ENCODE measurements around the gene UAP1L1.

UAP1L1 gene

DNA sequence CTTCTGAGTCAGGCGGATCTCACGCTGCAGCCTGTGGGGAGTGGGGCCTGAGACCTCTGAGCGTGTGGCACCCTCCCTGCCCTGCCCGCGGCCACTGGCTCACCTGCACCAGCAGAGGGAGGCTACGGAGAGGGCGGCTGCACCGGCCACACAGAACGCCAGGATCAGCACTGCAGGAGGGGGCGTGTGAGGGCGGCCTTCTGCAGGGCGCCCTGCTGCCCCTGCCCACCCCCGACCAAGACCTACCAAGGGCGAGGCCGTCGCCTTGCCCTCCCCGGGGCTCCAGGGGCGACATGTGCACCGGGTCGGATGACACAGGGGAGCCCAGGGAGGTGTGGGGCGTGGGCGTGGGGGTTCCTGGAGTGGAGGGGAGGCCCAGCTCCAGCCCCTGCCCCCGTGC lies 36.7 kb upstream of the UAP1L1 start:
- in situ Hi-C loops (cut with MboI; ENCODE audit: low sequenced_read_pairs), result loop anchor here (25.0 kb wide), 1 partner anchor 253 kb away; the partner anchor contains the start of genes CCDC183 and TMEM141

- in situ Hi-C loops (cut with MboI; ENCODE audit: low sequenced_read_pairs), result loop anchor here (25.0 kb wide), 1 partner anchor 254 kb away; the partner anchor contains the start of genes CCDC183 and TMEM141
Observed at GRCh38 chr9:137041124-137041523, 36.2 kb upstream of the UAP1L1 start.

DNA sequence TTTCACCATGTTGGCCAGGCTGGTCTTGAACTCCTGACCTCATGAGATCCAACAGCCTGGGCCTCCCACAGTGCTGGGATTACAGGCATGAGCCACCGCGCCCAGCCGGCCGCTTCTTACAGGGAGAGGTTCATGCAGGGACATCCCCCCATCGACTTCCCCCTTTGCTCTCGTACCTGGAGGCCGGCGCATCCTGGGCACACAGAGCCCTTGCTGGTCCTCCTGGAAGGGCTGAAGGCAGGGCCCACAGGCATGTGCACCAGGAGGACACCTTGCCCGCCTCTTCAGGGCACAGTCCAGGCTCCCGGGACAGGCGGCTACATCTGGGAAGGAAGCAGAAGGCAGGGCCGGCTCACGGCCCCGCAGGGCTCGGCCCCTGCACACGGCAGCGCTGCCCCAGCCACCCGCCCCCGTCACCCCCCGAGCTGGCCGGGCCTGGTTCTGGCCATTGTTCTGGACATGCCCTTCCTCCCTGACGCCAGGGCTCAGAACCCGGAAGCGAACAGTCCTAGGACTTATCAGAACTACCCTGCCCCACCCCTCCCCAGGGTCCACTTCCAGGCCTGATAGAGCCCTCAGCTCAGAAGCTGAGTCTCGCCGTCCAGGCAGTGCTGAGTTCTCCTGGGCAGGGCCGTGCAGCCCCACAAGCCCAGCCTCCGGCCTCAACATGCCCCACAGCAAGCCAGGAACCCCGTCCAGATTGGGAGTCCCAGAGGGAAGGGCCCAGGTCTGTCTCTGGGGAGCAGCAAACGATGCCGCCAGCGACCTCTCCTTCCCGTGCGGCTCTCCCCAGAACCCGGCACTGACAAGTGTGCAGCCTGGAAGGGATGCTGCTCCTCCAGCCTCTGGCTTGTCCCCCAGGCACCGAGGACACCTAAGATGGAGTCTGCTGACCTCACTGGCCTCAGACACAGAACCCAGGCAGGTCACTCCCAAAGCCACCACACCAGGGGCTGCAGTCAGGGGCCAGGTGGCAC lies 34.3 kb upstream of the UAP1L1 start:
- in situ Hi-C loops (cut with MboI; ENCODE audit: low sequenced_read_pairs), result loop anchor here (25.0 kb wide), 1 partner anchor 256 kb away; the partner anchor contains the start of genes CCDC183 and TMEM141

DNA sequence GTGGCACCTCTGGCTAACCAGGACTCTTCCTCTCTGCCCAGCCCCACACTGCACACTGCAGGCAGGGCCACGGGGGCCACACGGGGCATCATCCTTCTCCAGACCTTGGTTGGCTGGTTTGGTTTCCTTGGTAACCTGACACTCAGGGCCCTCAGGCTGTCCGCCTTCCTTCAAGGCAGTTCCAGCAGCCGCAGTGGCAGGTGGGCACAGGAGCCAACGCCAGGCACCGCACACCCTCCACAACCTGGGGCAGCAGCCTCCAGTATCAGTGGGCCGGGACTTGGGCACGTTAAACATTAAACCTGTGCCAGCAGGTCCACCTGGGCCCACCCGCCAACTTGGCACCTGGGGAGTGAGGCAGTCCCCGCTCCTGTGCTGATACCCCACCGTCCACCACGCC lies 33.3 kb upstream of the UAP1L1 start:
- in situ Hi-C loops (cut with MboI; ENCODE audit: low sequenced_read_pairs), result loop anchor here (25.0 kb wide), 1 partner anchor 257 kb away; the partner anchor contains the start of genes CCDC183 and TMEM141

DNA sequence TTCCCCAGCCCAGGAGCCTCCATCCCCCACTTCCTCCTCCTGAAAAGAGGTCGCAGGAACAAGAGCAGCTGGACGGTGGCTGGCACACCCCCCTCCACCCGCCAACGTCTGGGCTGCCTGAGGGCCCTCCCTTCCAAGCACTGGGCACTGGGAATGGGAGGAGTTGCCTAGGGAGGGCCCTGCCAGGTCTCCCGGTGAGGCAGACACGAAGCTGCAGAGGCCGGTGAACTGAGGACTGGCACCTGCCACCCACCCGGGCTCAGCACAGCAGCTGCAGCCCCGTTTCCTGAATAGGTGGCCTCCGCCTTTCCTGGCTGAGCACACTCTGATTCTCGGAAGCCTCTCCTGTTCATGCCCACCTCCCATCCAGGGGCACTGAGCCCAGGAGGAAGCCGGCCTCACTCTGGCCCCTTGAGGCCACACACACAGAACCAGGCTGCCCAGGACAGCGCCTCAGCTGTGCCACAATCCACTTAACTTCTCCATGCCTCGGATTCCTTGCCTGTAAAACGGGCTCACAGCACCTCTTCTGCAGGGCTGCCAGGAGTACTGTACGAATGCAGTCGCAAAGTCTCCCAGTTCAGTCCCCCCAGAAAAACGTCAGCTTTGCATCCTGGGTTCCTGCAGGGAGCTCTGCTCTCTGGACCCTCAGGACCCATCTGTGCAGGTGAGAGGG lies 32.7 kb upstream of the UAP1L1 start:
- in situ Hi-C loops (cut with MboI; ENCODE audit: low sequenced_read_pairs), result loop anchor here (25.0 kb wide), 1 partner anchor 257 kb away; the partner anchor contains the start of genes CCDC183 and TMEM141

GRCh38 chr9:137045294-137046087 lies 31.8 kb upstream of the UAP1L1 start:
- in situ Hi-C loops (cut with MboI; ENCODE audit: low sequenced_read_pairs), result loop anchor here (25.0 kb wide), 1 partner anchor 258 kb away; the partner anchor contains the start of genes CCDC183 and TMEM141

- in situ Hi-C loops (cut with MboI; ENCODE audit: low sequenced_read_pairs), result loop anchor here (25.0 kb wide), 1 partner anchor 259 kb away; the partner anchor contains the start of genes CCDC183 and TMEM141
Observed at GRCh38 chr9:137046088-137046787, 31.1 kb upstream of the UAP1L1 start, which contains the start of gene NPDC1. TSS of gene NPDC1 (minus strand) at chr9:137046177. CDS start at chr9:137045989, 188 bp downstream.

- in situ Hi-C loops (cut with MboI; ENCODE audit: low sequenced_read_pairs), result loop anchor here (25.0 kb wide), 1 partner anchor 262 kb away; the partner anchor contains the start of genes CCDC183 and TMEM141
Observed at GRCh38 chr9:137048655-137049543, 28.4 kb upstream of the UAP1L1 start.

DNA sequence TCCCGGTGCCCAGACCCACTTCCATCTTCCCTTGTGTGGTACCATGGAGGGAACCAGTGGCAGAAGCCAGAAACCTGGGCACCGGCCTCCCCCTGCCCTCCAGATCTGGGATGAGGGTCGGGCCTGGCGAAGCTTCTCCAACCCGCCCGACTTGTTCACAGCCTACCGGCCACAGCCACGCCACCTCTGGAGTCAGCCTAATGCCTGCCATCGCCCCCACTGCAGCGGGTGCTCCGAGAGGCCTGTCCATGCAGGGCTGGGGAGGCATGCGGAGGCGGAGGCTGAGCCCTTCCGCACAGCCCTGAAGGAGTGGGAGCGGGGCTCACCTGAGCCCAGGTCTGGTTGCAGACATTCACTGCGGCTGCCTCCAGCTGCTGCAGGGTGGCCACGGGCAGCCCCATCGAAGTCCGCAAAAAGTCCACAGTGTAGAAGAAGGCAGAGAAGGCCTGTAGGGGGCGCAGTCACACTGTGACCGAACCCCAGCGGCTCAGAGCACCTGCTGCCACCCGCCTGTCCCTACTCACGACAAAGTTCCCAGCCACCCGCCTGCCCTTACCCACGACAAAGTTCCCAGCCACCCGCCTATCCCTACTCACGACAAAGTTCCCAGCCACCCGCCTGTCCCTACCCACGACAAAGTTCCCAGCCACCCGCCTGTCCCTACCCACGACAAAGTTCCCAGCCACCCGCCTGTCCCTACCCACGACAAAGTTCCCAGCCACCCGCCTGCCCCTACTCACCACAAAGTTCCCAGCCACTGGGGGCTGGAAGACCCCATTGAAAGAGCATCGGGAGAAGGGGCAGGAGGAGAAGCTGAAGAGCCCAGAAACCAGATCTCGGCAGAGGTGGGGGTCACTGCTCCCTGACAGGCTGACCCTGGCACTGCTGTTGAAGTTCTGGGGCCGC lies 27.5 kb upstream of the UAP1L1 start:
- in situ Hi-C loops (cut with MboI; ENCODE audit: low sequenced_read_pairs), result loop anchor here (25.0 kb wide), 1 partner anchor 262 kb away; the partner anchor contains the start of genes CCDC183 and TMEM141

- in situ Hi-C loops (cut with MboI; ENCODE audit: low sequenced_read_pairs), result no loop called here
Observed at GRCh38 chr9:137050570-137050969, 26.7 kb upstream of the UAP1L1 start.

DNA sequence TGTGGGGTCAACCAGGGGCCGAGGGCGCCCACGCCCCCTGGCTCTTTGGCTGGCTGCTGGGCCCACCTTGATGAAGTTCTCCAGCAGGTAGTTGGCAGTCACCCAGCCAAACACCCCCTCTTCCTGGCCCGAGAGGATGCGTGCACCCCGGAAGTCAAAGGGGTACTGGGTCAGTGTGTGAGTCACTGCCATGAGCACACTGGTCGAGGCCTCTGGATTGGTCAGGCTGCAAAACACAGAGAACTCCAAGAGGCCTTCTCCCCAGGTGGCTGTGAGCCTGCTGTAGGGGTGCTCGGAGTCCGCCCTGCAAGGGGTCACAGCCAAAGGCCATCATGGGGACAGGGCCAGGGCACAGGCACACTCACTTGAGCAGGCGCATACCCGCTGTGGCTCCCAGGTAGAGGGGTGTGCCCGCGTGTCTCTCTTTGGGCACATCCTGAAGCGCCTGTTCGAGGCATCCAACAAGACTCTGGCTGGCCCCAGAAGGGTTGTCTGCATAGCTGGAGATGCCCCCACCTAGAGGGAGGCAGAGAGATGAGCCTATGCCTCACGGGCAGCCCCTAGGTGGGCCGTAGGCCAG lies 26.1 kb upstream of the UAP1L1 start:
- in situ Hi-C loops (cut with MboI; ENCODE audit: low sequenced_read_pairs), result no loop called here

DNA sequence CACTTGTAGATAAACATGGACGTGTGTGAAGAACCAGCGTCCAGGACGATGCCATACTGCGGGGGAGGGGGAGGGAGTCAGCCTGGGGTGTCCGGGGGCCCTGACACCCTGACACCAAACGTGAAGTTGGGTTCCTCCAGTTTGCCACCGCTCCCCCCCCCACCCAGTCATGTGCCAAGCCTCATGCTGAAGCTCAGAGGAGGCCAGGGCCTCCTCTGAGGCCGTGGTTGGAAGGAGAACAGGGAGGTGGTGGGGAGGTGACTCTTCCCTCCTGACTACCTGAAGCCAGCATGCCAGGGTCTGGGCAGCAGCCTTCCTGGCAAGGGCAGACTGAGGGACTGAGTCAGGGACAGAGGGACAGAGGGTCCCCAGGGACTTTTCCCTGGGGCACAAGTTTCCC lies 25.0 kb upstream of the UAP1L1 start:
- in situ Hi-C loops (cut with MboI; ENCODE audit: low sequenced_read_pairs), result no loop called here

DNA sequence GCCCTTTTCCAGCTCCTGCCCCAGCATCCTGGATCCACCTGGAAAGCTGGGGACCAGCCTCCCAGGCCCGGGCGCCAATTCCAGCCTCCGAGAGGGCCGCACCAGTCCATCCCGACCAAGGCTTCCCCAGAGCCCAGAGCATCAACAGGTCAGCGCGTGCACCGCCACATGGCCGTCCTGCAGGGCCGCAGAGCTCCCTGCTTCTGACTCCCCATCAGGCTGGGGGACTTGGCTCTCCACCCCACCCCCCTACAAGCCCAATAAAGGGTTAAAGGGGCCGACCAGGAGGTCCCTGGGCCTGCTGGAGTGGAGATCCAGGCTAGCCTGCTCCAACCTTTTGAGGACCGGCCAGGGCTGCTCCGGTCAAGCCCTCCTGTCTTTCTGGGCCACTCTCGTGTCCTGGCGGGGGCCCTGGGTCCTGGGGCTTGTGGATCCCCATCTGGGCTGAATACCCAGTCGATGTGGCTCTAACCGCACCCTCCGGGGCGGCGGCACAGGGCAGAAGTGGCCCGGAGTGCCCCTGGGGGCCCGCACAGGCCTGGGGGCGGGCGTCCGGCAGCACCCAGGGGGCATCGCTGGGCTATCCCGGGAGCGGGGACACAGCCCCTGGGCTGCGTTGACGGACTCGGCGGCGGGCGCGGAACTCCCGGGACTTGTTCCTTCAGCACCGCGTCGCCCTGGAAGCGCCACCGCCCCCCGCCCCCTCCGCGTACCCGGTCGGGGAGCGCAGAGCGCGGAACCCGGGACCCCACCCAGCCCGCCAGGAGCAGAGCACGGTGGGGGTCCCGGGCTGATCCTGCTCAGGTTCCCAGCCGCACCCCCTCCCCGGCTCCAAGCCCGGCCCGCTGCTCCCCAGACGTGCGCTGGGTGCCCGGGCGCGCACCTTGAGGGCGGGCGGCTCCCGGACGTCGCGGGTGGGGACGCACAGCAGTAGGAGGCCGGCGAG lies 24.0 kb upstream of the UAP1L1 start:
- in situ Hi-C loops (cut with MboI; ENCODE audit: low sequenced_read_pairs), result no loop called here

GRCh38 chr9:137053944-137054931 lies 23.1 kb upstream of the UAP1L1 start, which contains the start of gene ENTPD2:
TSS of gene ENTPD2 (minus strand) at chr9:137054061. CDS start at chr9:137053997, 64 bp downstream.
- in situ Hi-C loops (cut with MboI; ENCODE audit: low sequenced_read_pairs), result no loop called here

- in situ Hi-C loops (cut with MboI; ENCODE audit: low sequenced_read_pairs), result no loop called here
Observed at GRCh38 chr9:137054932-137055384, 22.4 kb upstream of the UAP1L1 start.

Data from HL-60/S4 (cell line).